ENCODE results near the gene CBFB. TPM values are rescaled to one million over a fixed set of nuclear protein-coding genes. Genes with fewer than 3 reads are reported as not detected.

CBFB gene
- total and polyA plus RNA-seq, 9 of the 15 experiments (the other 6 are each of a cell fraction or from before 2014, with no cell fraction given): 22.0 to 112 (median 66.5) TPM

DNA sequence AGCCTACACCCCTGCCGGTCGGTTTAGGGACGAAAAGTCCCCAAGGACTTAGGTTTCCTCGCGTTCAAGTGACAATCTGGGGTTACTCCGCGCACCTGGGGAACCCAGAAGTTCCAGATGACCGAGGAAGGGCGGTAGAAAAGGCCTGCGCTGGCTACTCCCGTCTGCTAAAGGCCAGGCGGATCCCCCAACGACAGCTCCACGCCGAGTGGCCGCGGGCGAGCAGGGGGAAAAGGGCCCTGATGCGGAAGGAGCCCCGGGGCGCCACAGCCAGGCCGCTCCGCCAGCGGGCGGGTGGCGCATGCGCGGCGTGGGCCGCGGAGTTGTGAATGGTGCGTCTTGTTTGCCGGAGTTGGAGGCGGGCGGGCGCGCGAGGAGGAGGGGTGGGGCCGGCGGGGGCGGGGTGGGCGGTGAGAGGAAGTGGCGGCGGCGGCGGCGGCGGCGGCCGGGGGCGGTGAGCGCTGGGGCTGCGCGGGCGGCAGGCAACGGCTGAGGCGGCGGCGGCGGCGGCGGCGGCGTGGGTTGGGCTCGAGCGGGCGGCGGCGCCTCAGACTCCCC is at the start of gene CBFB (continued):
- TF ChIP-seq ELF2 (CRISPR knock-in tag; IDR thresholded peaks at IDR 0.05) (peak; percentile 64; the same call in 1 of the 2 replicates), TCF3 (CRISPR knock-in tag; IDR thresholded peaks at IDR 0.05) (peak; percentile 27; the same call in 1 of the 2 replicates), CEBPG (CRISPR knock-in tag; IDR thresholded peaks at IDR 0.05) (no peak), CEBPG (tag; conservative IDR thresholded peaks at IDR 0.05 in 1 of 2, IDR thresholded peaks at IDR 0.05 in 1 of 2) (no peak), SMARCB1 (IDR thresholded peaks at IDR 0.05; ENCODE audit: insufficient read length, low read depth) (no peak), SP1 (CRISPR knock-in tag; IDR thresholded peaks at IDR 0.05) (peak; percentile 73; the same call in 1 of the 2 replicates), ZBTB8A (IDR thresholded peaks at IDR 0.05; ENCODE audit: partially characterized antibody) (no peak), BDP1 (IDR thresholded peaks at IDR 0.05; ENCODE audit: insufficient read depth, insufficient read length) (no peak), KDM1A (IDR thresholded peaks at IDR 0.05) (no peak), SMARCA4 (IDR thresholded peaks at IDR 0.05) (no peak), MTA2 (IDR thresholded peaks at IDR 0.05; ENCODE audit: low read depth) (no peak), ZNF707 (CRISPR knock-in tag; conservative IDR thresholded peaks at IDR 0.05) (peak; percentile 28; the same call in 1 of the 2 replicates), ZNF217 (CRISPR knock-in tag; IDR thresholded peaks at IDR 0.05) (no peak), KAT7 (CRISPR knock-in tag; IDR thresholded peaks at IDR 0.05; ENCODE audit: borderline replicate concordance) (peak; percentile 61; the same call in 1 of the 2 replicates), RBM15 (IDR thresholded peaks at IDR 0.05; ENCODE audit: insufficient read depth, low read length) (no peak), C11orf30 (IDR thresholded peaks at IDR 0.05; ENCODE audit: low read depth) (peak; percentile 31; the same call in 1 of the 2 replicates)
- TF ChIP-seq, protein P1, sequence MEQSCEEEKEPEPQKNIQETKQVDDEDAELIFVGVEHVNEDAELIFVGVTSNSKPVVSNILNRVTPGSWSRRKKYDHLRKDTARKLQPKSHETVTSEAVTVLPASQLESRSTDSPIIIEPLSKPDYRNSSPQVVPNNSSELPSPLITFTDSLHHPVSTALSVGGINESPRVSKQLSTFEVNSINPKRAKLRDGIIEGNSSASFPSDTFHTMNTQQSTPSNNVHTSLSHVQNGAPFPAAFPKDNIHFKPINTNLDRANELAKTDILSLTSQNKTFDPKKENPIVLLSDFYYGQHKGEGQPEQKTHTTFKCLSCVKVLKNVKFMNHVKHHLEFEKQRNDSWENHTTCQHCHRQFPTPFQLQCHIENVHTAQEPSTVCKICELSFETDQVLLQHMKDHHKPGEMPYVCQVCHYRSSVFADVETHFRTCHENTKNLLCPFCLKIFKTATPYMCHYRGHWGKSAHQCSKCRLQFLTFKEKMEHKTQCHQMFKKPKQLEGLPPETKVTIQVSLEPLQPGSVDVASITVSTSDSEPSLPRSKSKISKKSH (CRISPR knock-in tag; IDR thresholded peaks at IDR 0.05): no peak
- TF ChIP-seq, protein P2, sequence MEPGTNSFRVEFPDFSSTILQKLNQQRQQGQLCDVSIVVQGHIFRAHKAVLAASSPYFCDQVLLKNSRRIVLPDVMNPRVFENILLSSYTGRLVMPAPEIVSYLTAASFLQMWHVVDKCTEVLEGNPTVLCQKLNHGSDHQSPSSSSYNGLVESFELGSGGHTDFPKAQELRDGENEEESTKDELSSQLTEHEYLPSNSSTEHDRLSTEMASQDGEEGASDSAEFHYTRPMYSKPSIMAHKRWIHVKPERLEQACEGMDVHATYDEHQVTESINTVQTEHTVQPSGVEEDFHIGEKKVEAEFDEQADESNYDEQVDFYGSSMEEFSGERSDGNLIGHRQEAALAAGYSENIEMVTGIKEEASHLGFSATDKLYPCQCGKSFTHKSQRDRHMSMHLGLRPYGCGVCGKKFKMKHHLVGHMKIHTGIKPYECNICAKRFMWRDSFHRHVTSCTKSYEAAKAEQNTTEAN (CRISPR knock-in tag; IDR thresholded peaks at IDR 0.05): peak; percentile 78; the same call in 1 of the 2 replicates
- TF ChIP-seq, protein P3, sequence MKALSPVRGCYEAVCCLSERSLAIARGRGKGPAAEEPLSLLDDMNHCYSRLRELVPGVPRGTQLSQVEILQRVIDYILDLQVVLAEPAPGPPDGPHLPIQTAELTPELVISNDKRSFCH (CRISPR knock-in tag; IDR thresholded peaks at IDR 0.05): no peak
- TF ChIP-seq, protein P3 (tag; IDR thresholded peaks at IDR 0.05): peak; percentile 87
- TF ChIP-seq, protein P4, sequence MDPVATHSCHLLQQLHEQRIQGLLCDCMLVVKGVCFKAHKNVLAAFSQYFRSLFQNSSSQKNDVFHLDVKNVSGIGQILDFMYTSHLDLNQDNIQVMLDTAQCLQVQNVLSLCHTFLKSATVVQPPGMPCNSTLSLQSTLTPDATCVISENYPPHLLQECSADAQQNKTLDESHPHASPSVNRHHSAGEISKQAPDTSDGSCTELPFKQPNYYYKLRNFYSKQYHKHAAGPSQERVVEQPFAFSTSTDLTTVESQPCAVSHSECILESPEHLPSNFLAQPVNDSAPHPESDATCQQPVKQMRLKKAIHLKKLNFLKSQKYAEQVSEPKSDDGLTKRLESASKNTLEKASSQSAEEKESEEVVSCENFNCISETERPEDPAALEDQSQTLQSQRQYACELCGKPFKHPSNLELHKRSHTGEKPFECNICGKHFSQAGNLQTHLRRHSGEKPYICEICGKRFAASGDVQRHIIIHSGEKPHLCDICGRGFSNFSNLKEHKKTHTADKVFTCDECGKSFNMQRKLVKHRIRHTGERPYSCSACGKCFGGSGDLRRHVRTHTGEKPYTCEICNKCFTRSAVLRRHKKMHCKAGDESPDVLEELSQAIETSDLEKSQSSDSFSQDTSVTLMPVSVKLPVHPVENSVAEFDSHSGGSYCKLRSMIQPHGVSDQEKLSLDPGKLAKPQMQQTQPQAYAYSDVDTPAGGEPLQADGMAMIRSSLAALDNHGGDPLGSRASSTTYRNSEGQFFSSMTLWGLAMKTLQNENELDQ (CRISPR knock-in tag; IDR thresholded peaks at IDR 0.05; ENCODE audit: borderline replicate concordance): no peak; the same call in 1 of the 2 replicates
- TF ChIP-seq, protein P5, sequence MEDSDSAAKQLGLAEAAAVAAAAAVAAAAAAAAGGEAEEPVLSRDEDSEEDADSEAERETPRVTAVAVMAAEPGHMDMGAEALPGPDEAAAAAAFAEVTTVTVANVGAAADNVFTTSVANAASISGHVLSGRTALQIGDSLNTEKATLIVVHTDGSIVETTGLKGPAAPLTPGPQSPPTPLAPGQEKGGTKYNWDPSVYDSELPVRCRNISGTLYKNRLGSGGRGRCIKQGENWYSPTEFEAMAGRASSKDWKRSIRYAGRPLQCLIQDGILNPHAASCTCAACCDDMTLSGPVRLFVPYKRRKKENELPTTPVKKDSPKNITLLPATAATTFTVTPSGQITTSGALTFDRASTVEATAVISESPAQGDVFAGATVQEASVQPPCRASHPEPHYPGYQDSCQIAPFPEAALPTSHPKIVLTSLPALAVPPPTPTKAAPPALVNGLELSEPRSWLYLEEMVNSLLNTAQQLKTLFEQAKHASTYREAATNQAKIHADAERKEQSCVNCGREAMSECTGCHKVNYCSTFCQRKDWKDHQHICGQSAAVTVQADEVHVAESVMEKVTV (CRISPR knock-in tag; IDR thresholded peaks at IDR 0.05): peak; percentile 14; the same call in 1 of the 2 replicates
